Stimulated activated CD8-positive, alpha-beta memory T cell treated with anti-CD3 and anti-CD28 coated beads, Interleukin-12 subunit alpha, Interleukin-12 subunit beta, amount 100 ng/mL, for 4 hours (primary cell): ENCODE results near the gene DNAH3.
"Not testable (repeated sequence)": the region's sequence is repeated elsewhere in the genome, so short reads cannot be mapped to it uniquely, and the experiment has no call there.

Source experiments
- DNase-seq: peaks from one replicate; pipeline ENCODE4 v3.0.0-alpha.2; 2020; ENCODE audit warnings: low read depth

The DNAH3 gene

DNA sequence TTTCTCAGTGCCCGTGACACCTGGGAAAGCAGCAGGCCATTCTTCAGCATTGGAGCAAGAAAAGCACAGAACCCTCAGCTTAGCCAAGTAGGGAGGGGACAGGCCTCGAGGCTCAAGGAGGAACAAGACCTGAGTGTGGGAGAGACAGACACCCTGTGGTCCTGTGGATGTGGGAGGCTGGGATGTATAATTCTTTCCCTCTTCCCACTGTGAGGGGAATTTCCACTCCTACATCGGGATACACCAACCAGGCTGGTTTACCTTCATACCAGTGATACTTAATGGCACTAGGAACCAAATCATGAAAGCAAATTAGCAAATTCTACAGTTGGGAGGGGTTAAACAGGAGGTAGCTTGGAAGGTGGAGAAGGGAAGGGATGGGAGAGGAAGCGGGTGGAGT lies 208.4 kb downstream of the DNAH3 start:
- DNase-seq: no peak

GRCh38 chr16:20941636-20941926 lies 209.1 kb downstream of the DNAH3 start:
- no peak for DNase-seq

DNA sequence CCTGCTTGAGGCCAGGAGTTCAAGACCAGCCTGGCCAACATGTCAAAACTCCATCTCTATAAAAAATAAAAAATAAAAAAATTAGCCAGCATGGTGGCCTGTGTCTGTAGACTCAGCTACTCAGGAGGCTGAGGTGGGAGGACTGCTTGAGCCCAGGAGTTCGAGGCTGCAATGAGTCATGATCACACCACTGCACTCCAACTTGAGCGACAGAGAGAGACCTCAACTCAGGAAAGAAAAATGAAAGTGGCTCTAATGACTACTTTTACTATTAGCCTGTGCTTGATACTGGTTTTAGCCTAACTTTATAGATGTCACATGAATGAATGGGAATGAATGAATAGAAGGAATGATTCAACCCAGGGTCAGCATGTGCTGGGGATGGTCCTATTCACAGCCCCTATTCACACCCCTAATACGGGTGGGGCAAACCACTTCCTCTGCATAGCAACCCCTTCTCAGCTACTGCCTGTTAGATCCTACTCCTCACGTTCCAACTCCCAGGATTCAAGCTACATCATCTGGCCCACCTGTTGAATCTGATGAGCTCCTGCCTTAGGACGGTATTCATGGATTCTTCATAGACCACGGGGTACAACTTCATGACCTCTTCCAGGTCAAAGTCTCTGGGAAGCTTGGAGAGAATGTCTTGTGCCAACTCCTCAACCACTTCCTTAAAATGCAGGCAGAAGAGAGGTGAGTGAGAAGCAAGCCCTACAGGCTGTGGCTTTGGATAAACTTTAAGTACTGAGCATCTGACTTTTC lies 209.6 kb downstream of the DNAH3 start:
- DNase-seq: no peak

DNA sequence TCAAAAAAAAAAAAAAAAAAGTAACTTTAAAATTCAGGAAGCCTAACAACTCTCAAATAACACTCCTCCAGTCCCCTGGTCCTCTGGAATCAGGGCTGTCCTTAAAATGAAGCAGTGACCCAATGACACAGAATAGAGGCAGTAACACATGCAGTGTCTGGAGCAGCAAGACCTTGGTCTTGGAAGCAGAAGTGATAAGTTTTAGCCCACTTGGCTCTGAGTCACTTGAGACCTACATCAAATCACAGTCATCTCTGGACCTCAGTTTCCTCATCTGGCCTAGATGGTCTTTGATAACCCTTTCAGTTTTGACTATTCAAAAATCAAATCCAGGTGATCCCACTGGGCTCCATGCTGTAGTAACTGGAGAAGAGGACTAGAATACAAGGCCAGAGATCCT lies 211.0 kb downstream of the DNAH3 start:
- no peak for DNase-seq

DNA sequence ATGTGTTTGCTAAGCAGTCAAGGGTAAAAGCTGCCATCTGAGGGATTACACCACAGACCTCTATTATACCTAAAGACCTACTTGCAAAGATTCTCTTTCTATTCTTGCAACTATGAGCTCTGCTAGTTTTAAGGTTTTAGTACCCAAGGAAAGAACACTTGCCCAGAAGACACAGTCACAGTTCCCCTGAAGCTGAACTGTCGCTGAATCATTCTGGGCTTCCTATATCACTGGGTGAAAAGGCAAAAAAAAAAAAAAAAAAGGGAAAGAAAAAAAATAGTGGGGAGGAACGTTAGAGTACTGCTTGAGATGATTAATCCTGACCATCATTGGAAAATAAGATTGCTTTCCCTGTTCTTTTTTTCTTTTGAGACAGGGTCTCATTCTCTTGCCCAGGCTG lies 212.2 kb downstream of the DNAH3 start:
- DNase-seq: no peak

- no peak for DNase-seq
These were observed 212.9 kb downstream of the DNAH3 start for GRCh38 chr16:20937736-20938135.

DNA sequence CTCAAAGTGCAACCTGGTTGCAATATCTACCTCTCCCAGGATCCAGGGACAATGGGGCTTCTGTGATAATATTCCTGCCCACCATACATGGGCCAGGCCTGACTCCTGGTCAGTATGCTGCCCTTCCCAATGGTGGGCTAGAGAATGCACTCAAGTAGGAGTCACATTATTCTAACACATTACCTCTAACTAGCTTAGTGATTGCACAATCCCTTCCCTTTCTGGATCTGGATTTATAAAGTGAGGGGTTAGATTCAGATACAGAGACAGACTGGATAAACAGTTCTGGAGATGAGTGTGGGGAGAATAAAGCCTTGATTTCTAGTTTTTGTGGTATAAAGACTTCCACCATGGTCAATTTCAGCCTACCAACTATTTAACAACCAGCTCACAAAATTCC lies 217.1 kb downstream of the DNAH3 start:
- DNase-seq: no peak

GRCh38 chr16:20931066-20931600 lies 219.5 kb downstream of the DNAH3 start:
- DNase-seq: no peak

DNA sequence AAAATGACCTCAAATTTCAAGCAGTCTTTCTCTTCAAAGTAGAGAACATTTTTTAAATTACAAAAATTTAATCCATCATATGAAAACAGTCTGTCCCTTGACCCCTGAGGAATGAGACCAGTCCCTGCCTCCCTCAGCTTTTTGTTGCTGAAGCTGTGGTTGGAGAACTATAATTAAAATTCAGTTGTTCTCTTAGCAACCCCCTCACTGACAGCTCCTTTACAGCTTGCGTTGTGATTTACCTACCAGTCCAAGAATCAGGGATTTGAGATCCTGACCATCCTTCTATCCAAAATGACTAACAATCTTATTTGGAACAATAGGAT lies 220.3 kb downstream of the DNAH3 start:
- no peak for DNase-seq

GRCh38 chr16:20929676-20930364 lies 220.8 kb downstream of the DNAH3 start:
- not testable (repeated sequence) for DNase-seq

DNA sequence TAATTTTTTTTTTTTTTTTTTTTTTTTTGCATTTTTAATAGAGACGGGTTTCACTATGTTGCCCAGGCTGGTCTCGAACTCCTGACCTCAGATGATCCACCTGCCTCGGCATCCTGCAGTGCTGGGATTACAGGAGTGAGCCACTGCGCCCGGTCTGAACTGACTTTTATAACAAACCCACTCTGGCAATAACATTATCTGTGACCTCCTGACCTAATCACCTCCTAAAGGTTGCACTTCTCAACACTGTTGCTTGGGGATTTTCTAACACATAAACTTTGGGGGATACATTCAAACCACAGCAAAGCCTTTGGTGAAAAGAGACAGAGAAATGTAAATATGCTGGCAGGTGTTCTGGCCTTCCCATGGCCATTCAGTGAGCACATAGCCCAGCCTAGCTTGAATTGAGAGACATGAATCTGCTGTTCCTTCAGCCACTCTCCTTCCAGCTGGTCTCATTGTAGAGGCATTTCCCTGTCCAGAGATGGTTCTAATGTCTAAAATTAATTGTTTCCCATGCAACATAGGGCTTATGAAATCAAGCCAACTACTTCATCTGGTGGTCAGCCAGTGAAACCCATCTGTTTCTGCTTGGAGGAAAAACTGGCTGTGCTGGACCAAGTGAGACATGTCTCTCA lies 221.8 kb downstream of the DNAH3 start:
- DNase-seq: no peak

DNA sequence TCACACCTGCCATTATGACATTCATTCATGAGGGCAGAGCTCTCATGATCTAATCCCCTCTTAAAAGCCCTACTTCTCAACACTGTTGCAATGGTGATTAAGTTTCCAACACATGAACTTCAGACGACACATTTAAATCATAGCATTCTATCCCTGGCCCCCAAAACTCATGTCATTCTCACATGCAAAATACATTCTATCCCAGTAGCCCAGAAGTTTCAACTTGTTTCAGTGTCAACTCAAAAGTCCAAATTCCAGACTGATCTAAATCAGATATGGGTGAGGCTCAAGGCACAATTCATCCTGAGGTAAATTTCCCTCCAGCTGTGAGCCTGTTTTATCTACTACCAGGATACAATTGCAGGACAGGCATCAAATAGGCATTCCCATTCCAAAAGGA lies 224.9 kb downstream of the DNAH3 start:
- no peak for DNase-seq

DNA sequence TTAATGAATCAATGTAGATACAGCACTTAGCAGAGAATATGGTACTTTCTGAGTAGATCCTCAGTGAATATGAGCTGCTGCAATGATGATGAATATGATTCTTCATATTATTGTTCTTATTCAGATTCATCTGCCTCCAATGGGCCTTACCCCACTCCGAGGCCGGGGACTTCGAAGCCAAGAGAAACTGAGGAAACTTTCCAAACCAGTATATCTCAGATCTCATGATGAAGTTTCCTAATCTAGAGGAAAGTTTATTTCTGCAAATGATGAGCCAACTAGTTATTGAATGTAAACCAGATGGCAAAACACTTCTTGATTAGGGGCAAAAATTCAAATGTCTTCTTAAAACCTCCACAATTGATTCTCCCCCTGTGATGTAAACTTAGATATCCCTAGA lies 226.8 kb downstream of the DNAH3 start:
- no peak for DNase-seq

GRCh38 chr16:20920799-20921198 lies 229.8 kb downstream of the DNAH3 start:
- no peak for DNase-seq

- no peak for DNase-seq
These were observed 230.6 kb downstream of the DNAH3 start for GRCh38 chr16:20920091-20920490.

GRCh38 chr16:20918486-20919239 lies 232.0 kb downstream of the DNAH3 start:
- no peak for DNase-seq

DNA sequence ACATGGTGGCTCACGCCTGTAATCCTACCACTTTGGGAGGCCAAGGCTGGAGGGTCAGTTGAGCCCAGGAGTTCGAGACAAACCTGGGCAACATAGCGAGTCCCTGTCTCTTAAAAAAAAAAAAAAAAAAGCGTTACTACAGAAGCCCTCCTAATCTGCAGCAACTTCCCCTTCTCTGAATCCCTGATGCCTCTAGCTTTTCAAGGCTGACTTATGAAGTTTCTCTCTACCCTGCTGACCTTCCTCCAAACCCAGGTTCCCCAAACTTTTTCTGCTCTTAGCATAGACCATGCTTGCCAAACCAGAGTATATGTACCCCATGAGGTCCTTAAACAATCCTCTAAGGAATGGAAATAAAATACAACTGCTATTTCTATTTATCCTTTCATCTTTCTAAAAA lies 233.7 kb downstream of the DNAH3 start:
- DNase-seq: no peak

- no peak for DNase-seq
These were observed 234.4 kb downstream of the DNAH3 start for GRCh38 chr16:20916289-20916688.

DNA sequence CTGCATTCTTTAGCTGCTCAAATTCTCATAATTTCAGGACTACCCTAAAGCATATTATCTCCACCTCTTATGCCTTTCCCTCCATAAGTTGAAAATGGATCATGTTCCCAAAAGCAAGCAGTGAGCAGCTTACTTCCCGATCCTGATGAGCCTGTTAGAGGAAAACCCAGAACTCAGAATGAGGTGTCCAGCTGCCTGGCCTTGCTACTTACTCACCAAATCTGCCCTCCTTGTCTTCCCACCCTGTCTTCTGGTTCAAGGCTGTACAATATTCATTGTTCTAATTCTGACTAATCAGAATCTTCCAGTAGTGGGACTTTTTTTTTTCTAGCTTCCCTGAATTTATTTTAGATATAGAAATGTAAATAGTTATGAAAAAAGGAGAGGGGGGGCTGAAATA lies 239.3 kb downstream of the DNAH3 start:
- DNase-seq: no peak

DNA sequence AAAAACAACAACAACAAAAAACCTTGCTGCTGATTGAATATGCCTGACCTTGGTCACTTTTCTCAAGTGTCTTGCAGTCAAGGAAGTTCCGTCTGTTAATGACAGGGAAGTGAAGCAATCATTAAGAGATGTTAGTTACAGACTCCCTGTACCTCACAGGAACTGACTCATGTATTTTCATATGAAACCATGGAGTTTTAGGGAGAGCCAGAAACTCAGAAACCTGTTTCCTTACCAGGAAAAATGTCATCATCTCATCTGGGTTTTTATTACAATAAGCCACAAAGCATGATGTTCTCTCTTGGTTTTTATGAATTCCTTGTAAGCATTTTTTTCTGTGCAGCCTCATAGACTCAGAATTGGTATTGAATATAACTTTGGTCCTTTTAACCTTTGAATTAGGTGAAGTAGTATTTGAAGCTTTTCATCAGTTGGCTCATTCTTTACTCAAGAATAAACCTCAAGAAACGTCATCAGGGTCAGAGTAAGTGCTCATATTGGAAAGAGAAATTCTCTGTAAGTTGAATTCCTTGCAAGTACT lies 239.8 kb downstream of the DNAH3 start:
- DNase-seq: no peak

DNA sequence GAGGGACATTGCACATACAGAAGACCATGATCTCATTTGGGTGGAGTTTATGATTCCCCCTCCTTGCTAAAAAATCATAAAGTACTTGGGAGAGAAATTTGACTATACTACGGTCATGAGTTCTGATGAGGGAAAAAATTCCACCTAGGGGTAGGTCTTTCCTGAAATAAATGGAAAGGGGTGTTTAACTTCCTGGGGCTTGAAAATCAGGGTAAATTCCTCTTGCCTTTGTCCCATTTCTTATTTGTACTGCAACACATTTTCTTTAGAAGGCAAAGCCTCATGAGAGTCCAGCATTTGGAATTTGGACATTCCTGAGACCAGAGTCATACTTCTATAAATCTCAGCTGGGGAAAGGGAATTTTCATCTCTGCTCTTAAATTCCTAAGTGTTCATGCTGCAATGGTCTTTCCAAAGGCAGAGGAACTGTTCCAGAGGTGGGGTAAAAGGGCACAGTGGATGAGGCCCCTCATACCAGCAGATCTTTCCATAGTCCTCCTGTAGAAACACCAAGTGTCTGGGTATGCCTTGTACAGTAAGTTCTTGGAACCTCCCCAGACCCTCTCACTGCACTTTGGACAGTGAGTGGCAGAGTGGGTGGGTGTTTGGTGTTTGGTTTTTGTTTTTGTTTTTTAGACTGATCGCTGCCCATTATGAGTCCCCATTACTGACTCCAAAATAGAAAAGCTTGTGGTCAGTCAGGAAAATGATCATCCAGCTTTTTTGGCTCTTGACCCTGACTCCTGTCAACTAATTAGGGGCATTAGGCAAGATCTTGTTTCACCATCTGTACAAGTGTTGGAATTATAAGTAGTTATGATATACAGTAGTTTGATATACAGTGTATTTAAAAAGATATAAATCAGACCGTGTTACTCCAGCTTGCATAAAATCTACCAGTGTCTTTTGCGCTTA lies 244.0 kb downstream of the DNAH3 start:
- no peak for DNase-seq
